Pulmonary artery endothelial cell (primary cell): ENCODE data around the gene LANCL2. TPM values are rescaled to one million over a fixed set of nuclear protein-coding genes. Genes with fewer than 3 reads are reported as not detected.

ENCODE experiments used
- DNase-seq: peaks from one replicate; pipeline ENCODE4 v3.0.0-alpha.2; 2011; ENCODE audit warnings: low read depth, low spot score
- total RNA-seq: library from RNA; depleted of rRNA; stranded (reverse); fragments of >200 nt; gene quantifications from 2 replicates; pipeline ENCODE4 v1.2.3, GENCODE V29; 2014

The LANCL2 gene
- total RNA-seq, 1 donor from 2014 or later = 17.7 TPM

DNA sequence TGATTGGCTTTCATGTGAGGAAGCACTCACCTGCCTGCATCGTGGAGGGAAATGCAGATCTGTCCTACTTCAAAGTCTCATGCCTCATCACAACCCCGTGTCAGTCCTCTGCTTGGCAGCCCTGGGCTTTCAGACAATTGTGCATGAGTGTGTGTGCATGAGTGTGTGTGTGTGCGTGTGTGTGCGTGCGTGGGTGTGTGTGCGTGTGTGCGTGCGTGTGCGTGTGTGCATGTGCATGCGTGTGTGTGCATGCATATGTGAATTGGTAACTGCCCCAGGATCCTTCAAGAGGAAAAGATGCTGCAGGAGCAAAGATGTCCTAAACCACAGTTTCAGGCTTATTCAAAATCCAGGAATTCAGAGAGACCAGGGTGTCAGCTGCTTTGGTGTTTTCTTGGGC, 71.3 kb downstream of the LANCL2 start:
- no peak for DNase-seq

DNA sequence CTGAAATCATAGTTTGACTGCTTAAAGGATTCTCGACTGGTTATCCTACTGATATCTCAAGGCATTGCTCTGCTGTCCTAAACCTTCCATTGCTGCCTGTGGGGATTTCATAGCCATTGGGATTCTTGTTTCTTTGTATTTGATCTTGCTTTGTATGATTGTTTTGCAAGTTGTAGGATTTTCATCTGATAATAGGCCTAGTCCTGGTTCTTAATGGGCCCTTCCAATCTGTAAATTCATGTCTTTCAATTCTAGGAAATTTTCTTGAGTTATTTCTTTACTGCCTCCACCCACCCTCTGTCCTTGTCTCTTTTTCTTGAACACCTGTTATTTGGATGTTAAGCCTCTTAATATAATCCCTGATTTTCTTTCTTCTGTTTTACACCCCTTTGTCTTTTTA, 72.2 kb downstream of the LANCL2 start:
- DNase-seq = no peak

DNA sequence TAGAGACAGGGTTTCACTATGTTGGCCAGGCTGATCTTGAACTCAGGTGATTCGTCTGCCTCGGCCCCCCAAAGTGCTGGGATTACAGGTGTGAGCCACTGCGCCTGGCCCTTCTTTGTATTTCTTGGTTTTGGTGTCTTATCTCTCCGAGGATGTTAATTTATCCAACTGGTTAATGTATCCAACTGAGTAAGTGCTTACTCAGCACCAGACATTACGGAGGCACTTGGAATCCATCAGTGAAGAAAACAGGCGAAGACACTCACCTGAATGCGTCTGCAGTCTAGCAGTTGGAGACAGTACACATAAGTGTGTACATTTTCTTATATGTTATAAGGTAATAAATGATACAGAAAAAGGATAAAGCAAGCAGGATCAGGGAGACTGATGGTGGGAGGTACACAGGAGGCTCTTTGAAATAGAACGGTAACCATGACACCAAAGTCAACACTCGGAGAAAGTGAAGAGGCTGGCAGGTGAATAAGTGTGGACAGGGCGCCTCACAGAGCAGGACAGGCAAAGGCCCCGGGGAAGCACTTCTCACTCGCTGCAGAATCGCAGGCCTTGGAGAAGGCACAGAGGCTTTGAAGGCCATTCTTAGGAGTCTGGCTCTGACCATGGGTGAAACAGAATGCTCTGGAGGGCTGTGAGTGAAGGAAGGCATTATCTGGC, 73.1 kb downstream of the LANCL2 start:
- DNase-seq = no peak

DNA sequence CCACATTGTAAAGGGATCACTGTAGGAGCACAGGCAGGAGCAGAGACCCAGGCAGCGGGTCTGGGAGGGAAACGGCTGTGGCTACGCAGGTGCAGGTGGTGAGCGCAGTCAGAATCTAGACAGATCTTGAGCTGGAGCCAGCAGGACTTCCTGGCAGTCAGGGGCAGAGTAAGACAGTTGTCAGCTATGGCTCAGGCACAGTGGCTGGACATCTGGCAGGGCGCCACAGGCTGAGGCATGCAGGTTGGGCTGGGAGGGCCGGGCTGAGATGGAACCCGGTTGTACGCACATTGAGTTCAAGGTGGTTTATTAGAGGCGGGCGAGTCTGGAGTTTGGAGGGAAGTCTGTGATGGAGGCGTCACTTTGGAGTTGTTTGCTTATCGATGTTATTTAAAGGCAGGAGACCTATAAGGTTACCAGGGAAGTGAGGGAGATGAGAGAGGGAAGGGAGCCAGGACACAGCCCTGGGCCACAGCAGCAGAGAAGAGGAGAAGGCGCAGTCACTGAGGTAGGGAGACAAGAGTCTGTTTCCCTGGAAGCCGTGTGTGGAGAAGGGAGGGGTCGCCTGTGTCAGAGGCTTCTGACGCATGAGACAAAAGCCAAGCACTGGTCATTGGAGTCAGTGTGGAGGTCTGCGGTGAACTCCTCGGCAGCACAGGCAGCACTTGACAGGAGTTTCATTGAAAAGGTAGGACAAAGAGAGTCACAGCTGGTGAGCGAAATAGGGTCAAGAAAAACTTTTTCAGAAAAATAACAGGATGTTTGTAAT, 73.8 kb downstream of the LANCL2 start:
- DNase-seq = no peak

DNA sequence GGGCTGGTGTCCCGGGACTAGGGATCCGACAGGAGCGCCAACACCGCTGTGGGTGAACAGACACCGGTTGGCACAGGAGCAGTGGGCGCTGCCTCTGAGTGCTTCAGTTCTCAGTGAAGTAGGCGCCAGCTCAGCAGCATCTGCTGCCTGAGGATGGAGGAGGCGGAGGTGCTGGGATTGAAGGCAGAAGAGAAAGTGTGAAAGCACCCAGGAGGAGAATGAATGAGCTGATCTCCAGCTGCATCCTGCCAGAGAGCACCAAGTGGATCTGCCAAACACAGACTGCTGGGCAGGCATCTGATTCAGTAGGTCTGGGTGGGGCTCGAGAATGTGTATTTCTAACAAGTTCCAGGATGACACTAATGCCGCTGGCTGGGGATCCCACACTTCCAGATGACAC, 74.5 kb downstream of the LANCL2 start:
- no peak for DNase-seq

DNA sequence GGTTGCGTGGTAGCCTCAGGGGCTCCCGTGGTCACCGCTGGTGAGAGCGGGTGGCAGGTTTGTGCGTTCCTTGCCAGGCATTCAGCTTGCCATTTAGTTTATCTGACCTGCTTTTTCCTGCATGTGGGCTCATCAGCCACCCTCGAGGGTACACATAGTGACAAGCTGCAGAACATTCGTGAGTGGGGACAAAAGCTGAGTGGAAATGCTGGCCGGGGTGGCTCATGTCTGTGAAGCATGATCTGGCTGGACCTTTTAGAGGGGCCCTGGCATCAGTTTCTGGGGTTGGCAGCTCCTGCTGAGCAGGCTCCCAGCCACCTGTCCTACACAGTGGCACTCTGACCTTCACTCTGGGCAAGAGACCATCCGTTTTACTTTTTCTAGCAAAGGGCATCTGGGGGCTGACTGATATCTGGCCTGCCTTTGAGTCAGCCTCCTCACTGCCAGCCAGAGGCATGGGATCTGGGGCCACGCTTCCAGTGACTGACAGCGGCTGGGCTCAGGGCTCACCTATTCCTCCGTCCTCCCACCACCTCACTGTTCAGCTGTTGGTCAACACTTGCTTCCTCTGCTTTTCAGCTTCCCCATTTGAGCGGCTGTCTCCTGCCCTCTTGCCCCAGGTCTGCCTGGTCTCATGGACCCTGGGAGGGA, 75.0 kb downstream of the LANCL2 start:
- no peak for DNase-seq

DNA sequence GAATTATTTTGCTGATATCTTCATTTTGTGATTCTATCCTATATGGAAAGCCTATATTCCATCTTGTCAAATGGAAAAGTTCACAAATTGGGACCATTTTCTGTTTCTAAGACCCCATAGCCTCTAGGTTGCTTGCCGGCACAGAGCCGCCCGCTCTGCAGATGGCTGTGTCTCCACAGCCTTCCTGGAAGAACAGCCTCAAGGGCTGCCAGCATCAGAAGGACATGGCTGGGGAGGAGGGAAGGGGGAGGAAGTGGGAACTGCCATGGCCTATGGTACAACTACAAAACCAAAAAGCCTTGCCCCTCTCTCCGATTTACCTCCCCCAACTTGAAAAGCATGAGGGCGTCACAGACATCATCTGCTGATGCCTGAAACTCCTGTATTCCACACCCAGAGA, 75.9 kb downstream of the LANCL2 start:
- no peak for DNase-seq

DNA sequence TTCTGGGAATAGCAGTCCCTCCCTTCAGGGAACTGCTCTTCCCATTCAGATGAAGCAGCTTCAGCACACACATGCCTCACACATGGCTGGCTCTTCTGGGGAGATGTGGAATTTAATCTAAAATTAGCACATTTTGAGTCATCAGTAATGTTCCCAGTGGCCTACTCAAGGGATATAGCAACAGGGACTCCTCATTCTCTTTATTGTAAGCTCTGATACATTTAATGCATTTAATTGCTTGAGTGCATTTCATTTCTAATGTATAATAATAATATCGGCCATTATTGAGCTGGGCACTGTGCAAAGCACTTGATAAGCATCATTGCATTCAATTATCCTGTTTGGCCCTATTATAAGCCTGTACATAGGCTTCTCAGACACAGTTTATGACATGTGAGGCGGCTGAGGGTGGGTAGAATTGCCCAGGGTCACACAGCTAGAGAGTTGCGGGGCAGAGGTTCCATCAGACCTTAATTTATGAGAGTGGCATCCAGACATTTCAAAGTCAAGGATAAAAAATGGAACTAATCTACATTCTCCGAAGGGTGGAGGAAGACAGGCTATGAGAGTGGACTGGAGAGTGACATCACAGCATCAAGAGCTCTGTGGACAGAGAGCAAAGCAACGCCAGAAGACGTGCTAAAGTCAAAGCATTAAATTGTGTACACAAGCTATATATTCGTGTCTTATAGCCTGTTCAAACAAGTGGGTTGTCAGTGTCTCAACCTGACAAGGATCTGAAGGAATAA, 76.8 kb downstream of the LANCL2 start:
- no peak for DNase-seq

DNA sequence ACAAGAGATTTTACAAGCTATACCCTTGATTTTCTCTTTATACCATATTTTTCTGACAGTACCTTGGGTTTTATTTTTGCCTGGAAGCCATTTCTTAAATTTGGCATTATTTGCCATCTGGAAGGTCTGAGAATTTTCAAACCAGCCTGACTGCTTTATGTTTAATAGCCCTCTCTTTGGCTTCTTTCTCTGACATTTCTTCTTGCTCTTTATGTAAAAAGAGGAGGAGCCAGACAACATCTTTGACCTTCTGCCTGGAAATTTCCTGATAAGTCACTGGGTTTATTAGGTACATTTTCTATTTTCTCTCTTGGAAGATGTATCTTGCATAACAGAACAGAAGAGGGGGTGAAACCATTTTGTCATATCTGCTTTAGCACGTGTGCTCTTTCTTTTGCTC, 79.6 kb downstream of the LANCL2 start:
- no peak for DNase-seq

DNA sequence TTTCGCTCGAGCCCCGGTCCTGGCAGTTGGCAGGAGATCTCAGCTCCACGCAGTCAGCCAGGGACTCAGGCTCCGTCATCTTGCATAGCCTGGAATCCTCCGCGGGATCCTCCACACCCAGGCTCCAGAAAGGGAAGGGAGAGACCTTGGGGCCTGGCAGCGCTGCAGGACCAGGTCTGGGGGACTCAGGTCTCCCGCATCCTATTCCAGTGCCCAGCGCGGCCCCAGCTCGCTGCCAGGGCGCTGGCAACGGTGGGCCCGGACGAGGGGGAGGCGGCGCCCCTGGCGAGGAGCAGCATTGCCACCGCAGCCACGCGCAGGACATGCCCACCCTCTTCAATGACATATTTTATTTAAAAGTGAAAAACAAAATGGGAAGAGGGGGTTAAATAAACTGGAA, 83.4 kb downstream of the LANCL2 start:
- no peak for DNase-seq

DNA sequence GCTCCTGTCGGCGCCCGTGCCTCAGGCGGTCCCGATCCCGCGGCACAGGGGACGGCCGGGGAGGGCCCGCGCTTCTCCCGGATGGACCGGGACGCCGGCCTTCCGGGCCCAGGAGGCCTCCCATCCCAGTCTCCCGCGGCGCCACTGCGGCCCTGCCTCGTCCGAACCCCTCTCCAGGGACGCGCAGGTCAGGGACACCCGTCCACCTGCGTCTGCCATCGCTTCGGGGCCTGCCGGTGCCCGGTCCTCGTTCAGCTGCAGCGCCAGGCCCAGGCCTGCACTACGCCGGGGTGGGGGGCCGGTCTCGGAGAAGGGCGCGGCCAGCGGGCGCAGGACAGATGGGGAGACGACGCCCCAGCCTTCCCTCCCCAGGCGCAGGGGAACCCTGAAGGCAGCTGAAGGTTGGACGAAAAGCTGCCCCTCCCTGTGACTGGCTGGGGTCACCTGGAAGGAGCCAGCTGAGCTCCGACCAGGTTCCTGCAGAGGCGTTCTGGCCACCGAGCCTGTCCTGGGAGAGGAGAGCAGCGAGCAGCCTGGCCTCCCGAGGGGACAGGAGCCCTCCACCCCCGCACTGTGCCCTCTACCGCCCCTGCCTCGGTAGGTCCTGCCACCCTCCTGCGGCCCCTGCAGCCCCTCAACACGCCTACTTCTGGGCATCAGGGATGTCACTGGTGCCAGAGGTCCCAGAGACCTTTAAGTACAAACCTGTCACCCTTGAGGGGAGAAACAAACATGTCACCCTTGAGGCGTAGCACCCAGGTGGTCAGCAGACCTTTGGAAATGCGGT, 84.3 kb downstream of the LANCL2 start:
- no peak for DNase-seq

DNA sequence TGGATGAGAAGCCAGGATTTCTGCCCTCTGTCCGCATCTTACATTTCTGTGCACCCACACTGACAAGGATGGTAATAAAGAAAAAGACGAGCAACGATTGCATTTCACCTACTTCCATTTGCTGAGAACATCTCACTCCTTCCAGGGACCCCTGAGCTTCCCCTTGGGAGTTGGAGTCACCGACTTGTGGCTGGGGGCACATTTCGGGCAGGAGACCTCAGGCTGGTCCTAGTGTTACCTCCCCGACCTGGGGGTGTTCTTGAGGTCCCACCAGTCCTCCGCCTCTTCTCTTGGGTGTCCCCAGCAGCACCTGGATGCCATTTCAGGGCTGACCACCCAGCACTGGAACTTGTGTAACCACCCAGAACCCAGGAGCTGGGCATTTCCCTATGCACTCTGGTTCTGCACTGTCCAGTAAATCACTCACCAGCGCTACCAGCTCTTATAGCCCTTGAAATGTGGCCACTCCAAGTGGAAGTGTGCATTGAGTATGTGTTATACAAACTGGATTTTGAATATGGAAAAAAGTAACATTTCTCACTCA, 84.9 kb downstream of the LANCL2 start:
- no peak for DNase-seq

DNA sequence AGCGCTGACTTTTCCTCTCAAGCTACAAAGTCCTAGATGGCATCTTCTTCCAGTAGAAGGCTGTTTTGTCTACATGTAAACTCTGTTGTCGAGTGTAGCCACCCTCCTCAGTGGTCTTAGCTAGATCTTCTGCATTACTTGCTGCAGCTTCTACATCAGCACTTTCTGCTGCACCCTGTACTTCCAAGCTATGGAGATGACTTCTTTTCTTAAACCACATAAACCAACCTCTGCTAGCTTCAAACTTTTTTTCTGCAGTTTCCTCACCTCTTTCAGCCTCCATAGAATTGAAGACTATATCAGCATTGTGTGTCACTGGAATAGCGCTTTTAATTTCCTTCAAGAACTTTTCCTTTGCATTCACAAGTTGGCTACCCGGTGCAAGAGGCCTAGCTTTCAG, 87.8 kb downstream of the LANCL2 start:
- no peak for DNase-seq

DNA sequence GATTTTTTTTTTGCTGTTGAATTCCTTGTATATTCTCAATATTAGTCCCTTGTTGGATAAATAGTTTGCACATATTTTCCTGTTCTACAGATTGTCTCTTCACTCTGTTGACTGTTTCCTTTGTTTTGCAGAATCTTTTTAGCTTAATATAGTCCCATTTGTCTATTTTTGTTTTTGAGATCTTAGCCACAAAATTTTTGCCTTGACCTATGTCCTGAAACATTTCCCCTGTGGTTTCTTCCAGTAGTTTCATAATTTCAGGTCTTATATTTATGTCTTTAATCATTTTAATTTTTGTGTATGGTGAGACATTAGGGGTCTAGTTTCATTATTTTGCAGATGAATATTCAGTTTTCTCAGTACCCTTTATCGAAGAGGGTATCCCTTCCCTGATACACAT, 92.7 kb downstream of the LANCL2 start:
- DNase-seq = no peak

DNA sequence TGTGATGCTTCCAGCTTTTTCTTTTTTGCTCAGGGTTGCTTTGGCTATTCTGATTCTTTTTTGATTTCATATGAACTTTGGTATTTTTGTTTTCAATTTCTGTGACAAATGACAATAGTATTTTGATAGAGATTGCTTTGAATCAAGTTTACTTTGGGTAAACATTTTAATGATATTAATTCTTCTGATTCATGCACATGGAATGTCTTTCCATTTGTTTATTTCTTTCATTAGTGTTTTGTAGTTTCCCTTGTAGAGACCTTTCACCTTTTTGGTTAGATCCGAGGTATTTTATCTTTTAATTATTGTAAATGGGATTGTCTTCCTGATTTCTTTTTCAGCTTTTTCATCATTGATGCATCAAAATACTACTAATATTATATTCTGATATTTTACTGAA, 93.2 kb downstream of the LANCL2 start:
- no peak for DNase-seq

DNA sequence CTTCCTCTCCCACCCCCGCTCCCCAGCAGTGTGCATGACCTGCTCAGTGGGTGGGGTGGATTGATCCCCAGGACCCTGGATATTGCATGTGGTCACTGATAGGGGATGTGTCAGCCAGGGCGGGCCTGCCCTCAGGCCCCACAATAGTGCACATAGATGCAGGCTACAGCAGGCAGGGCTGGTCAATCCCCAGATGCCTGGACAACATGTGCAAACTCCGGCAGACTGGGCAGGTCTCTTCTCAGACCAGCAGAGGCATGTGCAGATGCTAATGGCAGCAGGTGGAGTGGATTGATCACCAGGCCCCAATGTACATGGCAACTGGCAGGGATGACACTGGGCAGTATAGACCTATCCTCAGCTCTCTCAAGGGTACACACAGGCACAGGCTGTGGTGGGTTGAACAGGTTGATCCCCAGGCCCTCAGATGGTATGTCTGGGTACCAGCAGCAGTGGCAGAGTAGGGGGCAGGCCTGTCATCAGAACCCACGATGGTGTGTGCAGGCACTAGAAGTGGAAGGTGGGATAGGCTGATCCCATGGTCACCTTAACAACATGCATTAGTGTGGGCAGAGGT, 98.6 kb downstream of the LANCL2 start:
- DNase-seq = no peak

DNA sequence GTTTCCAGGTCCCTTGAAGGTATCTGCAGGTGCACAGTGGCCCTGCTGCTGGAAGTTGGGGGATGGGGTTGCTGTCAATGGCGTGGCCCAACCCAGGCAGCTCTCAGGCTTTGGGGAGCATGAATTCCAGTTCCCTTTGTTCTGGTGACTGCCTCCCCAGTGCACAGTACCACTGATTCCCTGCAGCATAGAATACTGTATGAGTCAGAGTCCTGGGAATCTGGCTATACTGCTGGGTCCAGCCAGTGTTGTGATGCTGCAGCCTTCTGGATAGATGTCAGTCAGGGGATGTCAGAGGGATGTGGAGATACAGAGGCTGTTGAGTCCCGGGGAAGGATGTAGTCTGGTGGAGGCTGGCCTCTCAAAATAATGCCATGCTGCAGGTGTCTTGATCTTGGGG, 99.3 kb downstream of the LANCL2 start:
- DNase-seq = no peak

DNA sequence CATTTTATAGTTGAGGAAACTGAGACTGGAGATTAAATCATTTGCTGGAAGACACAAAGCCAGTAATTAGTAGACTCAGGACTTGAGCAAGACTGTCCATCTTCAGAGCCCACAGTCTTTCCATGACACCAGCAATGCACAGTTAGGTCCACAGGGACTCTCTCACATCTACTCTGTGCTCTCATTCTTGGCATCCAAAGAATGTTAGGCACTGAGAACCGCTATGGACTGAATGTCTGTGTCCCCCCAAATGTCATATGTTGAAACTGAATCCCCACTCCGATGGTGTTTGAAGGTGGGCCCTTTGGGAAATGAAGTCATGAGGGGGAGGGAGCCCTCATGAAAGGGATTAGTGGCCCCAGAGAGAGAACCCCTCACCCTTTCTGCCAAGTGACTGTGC, 100.6 kb downstream of the LANCL2 start:
- no peak for DNase-seq

DNA sequence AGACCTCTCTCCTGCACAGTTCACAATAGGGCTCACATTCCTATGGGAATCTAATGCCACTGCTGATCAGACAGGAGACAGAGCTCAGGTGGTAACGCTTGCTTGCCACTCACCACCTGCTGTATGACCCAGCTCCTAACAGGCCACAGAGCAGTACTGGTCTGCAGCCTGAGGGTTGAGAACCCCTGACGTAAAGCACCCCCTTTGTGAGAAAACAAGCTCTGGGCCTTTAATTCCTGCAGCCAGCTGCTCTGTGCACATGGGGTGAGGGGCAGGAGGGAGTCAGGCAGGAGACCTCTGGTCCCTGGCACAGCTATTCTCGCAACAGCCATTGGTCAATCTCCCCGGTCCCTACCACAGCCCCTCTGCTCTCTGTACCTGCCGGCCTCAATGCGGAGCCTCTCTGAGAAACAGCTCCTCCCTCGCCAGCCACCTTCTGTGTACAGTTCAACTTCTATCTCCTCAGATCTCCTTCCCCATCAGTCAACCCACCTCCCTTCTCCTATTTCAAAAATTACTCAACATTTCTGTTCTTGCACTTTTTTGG, 102.0 kb downstream of the LANCL2 start:
- no peak for DNase-seq

DNA sequence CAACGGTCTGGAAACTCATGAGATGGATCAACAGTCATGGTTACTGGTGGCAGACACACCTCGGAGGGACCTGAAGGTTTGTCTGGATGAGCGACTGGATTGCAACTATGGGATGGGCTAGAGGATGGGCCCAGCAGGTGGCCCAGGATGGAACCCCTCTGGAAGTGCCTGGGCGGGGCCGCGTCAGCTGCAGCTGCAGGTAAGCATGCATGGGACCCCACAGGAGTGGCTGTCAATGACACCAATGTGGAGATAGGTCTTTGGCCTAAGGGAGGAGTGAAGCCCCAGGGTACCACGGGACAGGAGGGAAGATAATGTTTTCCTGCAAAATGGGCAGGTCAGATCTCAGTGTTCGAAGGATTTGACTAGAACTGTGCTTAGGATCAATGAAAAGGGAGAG, 103.4 kb downstream of the LANCL2 start:
- DNase-seq = no peak
